HG03159 (cell line): Measurements from ENCODE around the gene HDAC4.
"Not testable (repeated sequence)": the region's sequence is repeated elsewhere in the genome, so short reads cannot be mapped to it uniquely, and the experiment has no call there.

ENCODE experiments used
- ATAC-seq: cut with Tn5 transposase; IDR thresholded peaks from one replicate; pipeline ENCODE4 v1.9.1; 2021; ENCODE audit warnings: mild to moderate bottlenecking, moderate library complexity; ENCODE audit not compliant: unreplicated experiment

HDAC4 gene

DNA sequence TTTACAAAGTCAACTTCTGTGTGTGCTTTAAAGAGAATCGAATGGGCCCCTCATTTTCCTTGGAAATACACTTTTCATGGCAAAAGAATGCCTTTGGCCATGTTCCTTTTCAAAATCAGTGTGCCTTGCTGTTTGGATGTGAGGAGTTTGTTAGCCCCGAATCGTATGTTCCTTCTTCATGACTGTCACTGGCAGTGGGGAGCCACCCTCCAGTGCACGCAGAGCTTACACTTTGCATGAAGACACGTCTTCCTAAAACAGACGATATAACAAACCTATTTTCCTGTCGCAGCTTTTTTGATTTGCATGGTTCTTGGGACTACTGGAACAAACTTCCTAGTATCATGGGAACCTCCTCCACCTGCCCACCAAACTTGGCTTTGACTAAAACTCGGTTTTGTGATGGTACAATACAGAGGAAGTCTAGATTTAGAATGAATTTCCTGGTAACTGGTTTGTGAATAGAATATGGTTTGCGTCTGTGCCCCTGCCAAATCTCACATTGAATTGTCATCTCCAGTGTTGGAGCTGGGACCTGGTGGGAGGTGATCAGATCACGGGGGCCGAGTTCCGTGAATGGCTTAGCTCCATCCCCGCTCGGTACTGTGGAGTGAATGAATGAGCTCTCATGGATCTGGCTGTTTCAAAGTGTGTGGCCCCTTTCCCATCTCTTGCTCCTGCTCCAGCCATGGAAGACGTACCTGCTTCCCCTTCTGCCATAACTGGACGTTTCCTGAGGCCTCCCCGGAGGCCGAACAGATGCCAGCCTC, 358.1 kb downstream of the HDAC4 start:
- ATAC-seq: no peak

- ATAC-seq: no peak
These were observed 358.8 kb downstream of the HDAC4 start for GRCh38 chr2:239042046-239042445.

GRCh38 chr2:239041062-239041461, 359.8 kb downstream of the HDAC4 start:
- ATAC-seq: no peak

- no peak for ATAC-seq
These were observed 360.6 kb downstream of the HDAC4 start for GRCh38 chr2:239040152-239040761.

- no peak for ATAC-seq
These were observed 361.4 kb downstream of the HDAC4 start for GRCh38 chr2:239039479-239039861.

DNA sequence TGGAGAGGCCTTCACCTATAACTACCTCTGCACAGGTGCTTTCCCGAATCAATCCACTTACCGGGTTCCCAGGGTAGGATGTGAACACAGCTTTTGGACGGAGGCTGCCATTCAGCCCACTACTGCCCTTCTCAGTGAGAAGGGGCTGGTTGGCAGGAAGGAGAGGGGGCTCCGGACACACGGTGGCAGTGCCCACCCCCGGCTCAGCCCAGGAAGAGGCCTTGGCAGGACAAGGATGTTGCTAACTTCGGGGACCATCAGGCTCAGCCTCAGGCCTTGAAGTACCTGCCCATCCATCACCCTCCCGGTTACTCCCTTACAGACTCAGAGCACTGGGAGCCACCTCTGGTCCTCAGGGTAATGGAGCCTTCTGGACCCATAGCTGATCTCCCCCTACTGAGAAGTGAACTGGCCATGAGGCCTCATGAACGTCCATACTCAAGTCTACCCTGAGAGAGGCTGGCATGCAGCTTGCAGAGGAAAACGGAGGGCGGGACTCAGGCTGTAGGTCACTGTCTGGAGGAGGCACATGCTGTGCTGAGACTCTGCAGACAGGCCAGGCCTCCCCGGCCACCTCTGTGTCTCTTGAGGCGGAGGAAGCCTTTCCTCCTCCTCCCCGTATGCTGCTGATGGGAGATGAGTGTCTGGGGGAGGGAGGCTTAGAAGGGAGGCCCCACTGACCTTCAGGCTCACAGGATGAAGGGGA, 361.9 kb downstream of the HDAC4 start:
- ATAC-seq: no peak

DNA sequence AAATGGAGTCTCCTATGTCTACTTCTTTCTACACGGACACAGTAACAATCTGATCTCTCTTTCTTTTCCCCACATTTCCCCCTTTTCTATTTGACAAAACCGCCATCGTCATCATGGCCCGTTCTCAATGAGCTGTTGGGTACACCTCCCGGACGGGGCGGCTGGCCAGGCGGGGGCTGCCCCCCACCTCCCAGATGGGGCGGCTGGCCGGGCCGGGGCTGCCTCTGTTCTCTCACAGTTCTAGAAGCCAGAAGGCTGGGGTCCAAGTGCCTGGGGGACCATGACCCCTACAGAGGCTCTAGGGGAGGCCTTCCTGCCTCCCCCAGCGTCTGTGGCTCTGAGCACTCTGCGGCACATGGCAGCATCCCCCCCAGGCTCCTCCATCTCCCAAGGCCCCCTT, 362.5 kb downstream of the HDAC4 start:
- not testable (repeated sequence) for ATAC-seq

- ATAC-seq: no peak
These were observed 363.3 kb downstream of the HDAC4 start for GRCh38 chr2:239037559-239037910.

DNA sequence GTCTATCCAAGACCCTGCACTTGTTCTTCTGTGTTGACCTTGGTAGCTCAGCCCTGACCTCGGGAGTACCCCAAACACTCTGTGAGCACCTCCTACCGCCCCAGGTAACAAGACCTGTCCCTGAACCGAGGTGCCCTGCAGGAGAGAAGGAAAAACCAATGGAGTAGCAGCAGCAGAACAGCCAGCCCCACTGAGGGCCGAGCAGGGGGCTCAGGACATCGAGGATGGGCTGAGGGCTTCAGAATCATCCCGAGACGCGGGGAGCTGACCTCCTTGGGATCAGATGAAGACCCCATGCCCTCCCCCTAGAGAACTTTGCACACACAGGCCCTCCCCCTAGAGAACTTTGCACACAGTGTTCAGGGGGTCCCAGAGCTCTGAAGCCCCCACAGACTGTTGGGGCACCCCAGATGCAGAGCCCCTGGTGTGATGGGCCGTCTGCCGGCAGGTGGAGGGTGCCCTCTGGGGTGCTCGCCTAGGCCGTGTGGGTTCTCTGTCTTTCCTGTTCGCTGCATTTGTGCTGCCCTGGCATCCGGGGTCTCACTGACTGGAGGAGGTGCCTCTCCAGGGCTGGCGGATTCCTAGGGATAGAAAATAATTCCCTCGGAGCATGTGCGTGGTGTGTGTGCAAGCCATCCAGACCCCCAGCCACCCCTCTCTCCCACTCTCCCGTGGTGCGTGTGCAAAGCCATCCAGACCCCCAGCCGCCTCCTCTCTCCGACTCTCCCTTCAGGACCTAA, 363.8 kb downstream of the HDAC4 start:
- no peak for ATAC-seq

- no peak for ATAC-seq
These were observed 364.7 kb downstream of the HDAC4 start for GRCh38 chr2:239035997-239036731.

DNA sequence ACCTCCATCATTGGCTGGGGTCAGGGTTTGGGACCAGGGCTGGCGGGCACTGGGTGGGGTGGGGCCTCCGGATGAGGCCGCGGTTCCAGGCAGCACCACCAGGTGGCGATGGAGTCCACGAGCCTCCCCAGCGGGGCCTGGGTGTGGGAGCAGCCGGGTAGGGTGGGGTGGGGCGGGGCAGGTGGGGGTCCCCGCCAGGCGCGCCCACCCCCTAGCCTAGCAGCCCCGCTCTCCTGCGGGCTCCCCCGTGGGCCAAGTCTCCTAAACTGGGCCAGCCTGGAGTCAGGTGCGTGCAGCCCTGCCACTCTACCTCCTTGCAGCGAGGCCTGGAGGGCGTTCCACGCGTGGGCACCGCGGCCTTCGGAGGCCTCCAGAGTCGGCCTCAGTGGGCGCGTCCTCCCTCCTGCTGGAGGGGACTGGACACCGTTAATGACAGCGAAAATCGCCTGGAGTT, 365.4 kb downstream of the HDAC4 start:
- ATAC-seq: no peak

- ATAC-seq: no peak
These were observed 366.1 kb downstream of the HDAC4 start for GRCh38 chr2:239034561-239035341.

DNA sequence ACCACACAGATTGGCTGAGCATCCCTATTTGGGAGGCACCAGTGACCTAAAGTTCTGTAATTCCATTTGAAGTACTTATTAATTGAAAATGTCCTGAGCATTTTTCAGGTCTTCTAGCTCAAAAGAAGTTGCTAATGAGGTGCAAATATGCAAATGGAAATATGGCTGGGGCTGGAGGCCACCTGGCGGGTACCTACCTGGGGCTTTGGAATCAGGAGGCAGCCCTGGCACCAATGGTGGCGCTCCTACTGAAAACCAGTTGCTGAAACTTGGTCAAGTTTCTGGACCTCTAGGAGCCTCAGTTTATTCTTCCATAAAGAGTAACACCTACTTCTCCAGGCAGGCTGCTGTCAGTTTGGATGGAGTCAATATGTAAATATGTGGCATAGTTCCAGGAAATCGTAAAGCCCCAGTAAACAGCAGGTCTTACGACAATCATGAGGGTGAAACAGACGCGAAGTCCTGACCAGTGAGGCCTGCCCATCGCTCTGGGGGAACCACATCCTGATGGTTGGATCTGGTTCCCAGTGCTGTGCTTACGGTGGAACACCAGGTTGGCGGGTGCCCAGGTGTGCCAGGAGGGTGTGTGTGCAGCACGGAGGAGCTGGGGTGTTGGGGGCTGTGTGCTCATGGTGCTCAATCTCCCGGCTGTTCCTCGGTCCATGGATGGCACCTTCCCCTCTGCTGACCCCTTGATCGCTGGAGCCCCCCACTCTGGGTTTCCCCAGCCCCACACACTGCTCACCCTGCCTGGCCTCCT, 366.8 kb downstream of the HDAC4 start:
- ATAC-seq: no peak

GRCh38 chr2:239029958-239030357, 370.9 kb downstream of the HDAC4 start:
- no peak for ATAC-seq

GRCh38 chr2:239028253-239028619, 372.6 kb downstream of the HDAC4 start:
- ATAC-seq: no peak

- ATAC-seq: no peak
These were observed 373.2 kb downstream of the HDAC4 start for GRCh38 chr2:239027391-239028252.

GRCh38 chr2:239026711-239027361, 374.0 kb downstream of the HDAC4 start:
- ATAC-seq: no peak

DNA sequence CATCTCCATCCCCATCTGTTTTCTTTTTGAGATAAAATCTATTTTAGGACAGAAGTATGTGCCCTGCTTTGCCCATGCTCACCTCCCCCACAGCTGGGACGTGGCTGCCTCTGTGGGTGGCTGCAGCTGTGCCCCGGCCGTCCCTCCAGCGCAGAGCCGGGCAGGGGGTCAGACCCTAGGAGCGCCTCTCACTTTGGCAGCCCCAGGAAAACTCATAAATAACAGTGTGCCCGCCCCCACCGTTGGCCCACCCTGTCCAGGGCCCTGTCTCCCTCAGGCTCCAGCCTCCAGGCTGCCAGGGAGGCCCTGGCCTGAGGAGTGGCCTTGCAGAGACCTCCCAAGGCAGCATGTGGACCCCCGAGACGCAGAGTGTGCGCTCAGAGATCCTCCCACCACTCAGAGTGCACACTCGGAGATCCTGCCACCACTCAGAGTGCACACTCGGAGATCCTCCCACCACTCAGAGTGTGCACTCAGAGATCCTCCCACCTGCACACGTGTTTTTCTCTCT, 374.8 kb downstream of the HDAC4 start:
- no peak for ATAC-seq
